HG03439 (cell line): Measurements from ENCODE around the gene GRIN2A.

Experiments
- ATAC-seq: cut with Tn5 transposase; IDR thresholded peaks from one replicate; pipeline ENCODE4 v1.9.1; 2021; ENCODE audit warnings: mild to moderate bottlenecking, moderate library complexity; ENCODE audit not compliant: unreplicated experiment

The GRIN2A gene

GRCh38 chr16:9713156-9713555 lies 469.1 kb downstream of the GRIN2A start:
- ATAC-seq = no peak

- no peak for ATAC-seq
Observed at GRCh38 chr16:9708972-9709620, 473.1 kb downstream of the GRIN2A start.

GRCh38 chr16:9706217-9706836 lies 475.9 kb downstream of the GRIN2A start:
- no peak for ATAC-seq

GRCh38 chr16:9703731-9704130 lies 478.5 kb downstream of the GRIN2A start:
- ATAC-seq = no peak
